ENCODE data around the gene EPB41L4B.
"Not testable (repeated sequence)": the region's sequence is repeated elsewhere in the genome, so short reads cannot be mapped to it uniquely, and the experiment has no call there.

EPB41L4B gene

GRCh38 chr9:109138421-109138820 lies 182.4 kb downstream of the EPB41L4B start:
- H3K4me1 Mint-ChIP-seq, result no peaks in the 10 kb centered on the region
- CTCF ChIA-PET, result no interaction called here
- no peak overlapping the region for H3K4me3 Mint-ChIP-seq

GRCh38 chr9:109134167-109134578 lies 186.7 kb downstream of the EPB41L4B start:
- Mint-ChIP-seq H3K36me3 (no peaks in the 10 kb centered on the region), H3K4me1 (peaks cover 11% of the 10 kb centered on the region), H3K27me3 (peaks cover 3% of the 10 kb centered on the region), H3K4me3 (no peak overlapping the region), H3K27ac (no peak overlapping the region), H3K9me3 (no peaks in the 10 kb centered on the region)
- no peak for DNase-seq
- CTCF ChIA-PET, result no interaction called here

More at GRCh38 chr9:109138421-109138820, 182.4 kb downstream of the EPB41L4B start:
- no peak overlapping the region for H3K27ac Mint-ChIP-seq
- H3K36me3 Mint-ChIP-seq, result no peaks in the 10 kb centered on the region
- H3K9me3 Mint-ChIP-seq, result no peaks in the 10 kb centered on the region
- peaks cover 3% of the 10 kb centered on the region for H3K27me3 Mint-ChIP-seq
- DNase-seq, result no peak

DNA sequence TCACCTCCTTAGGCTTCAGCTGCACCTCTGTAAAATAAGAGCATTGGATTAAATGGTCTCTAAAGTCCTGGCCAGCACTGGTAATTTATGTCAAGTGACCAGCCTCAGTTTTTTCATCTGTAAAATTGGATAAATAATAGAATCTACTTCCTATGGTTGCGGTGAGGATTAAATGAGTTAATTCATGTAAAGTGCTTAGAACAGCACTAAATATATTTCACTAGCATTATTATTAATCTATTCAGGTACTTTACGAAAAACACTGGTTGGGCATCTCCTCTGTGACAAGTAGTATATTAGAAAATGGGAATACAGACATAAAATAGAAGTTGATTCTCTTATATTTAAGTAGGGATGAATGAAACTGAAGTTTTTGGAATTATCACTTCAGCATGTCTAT lies 187.3 kb downstream of the EPB41L4B start:
- CTCF ChIA-PET, result interaction anchor here (0.6 kb wide), 1 partner anchor 14 kb away, joined by 3 read pairs; the partner anchor contains the start of gene TMEM245
- Mint-ChIP-seq H3K36me3 (no peaks in the 10 kb centered on the region), H3K9me3 (no peaks in the 10 kb centered on the region), H3K27me3 (peaks cover 8% of the 10 kb centered on the region), H3K27ac (no peak overlapping the region), H3K4me3 (no peak overlapping the region), H3K4me1 (peaks cover 11% of the 10 kb centered on the region)
- no peak for DNase-seq

GRCh38 chr9:109132567-109133021 lies 188.3 kb downstream of the EPB41L4B start:
- Mint-ChIP-seq H3K27ac (no peak overlapping the region), H3K4me3 (no peak overlapping the region), H3K9me3 (no peaks in the 10 kb centered on the region), H3K27me3 (peaks cover 8% of the 10 kb centered on the region), H3K4me1 (peaks cover 11% of the 10 kb centered on the region), H3K36me3 (no peaks in the 10 kb centered on the region)
- DNase-seq, result no peak
- CTCF ChIA-PET, result interaction anchor here (0.6 kb wide), 1 partner anchor 13 kb away, joined by 3 read pairs; the partner anchor contains the start of gene TMEM245

GRCh38 chr9:109129470-109130197 lies 191.2 kb downstream of the EPB41L4B start:
- CTCF ChIA-PET, result no interaction called here
- DNase-seq, result no peak
- no peak overlapping the region for H3K27ac Mint-ChIP-seq
- no peaks in the 10 kb centered on the region for H3K9me3 Mint-ChIP-seq
- H3K4me1 Mint-ChIP-seq, result peaks cover 11% of the 10 kb centered on the region
- no peak overlapping the region for H3K4me3 Mint-ChIP-seq
- H3K27me3 Mint-ChIP-seq, result peaks cover 8% of the 10 kb centered on the region
- no peaks in the 10 kb centered on the region for H3K36me3 Mint-ChIP-seq

DNA sequence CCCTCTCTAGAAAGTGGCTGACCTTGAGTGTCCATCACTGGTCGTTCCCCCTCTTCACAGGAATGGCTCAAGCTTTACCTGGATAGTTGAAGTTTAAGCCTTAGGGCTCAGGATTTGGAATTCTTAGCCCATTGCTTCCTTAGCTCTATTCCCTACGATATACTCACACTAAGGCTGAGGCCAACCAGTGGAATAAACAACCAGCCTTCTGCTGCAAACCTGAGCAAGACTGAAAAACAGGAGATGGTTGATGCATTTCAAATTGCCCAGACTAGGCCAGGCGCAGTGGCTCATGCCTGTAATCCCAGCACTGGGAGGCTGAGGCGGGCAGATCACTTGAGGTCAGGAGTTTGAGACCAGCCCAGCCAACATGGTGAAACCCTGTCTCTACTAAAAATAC lies 194.2 kb downstream of the EPB41L4B start:
- H3K36me3 Mint-ChIP-seq, H3K27me3 Mint-ChIP-seq, H3K9me3 Mint-ChIP-seq, H3K4me3 Mint-ChIP-seq, H3K4me1 Mint-ChIP-seq, H3K27ac Mint-ChIP-seq, CTCF ChIA-PET, DNase-seq: not testable (repeated sequence)

- CTCF ChIA-PET, result interaction anchor here (1.8 kb wide), 1 partner anchor 74 kb away, joined by 5 read pairs; no protein-coding TSS in a partner anchor
- no peak for DNase-seq
- Mint-ChIP-seq H3K4me1 (peaks cover 18% of the 10 kb centered on the region), H3K4me3 (no peak overlapping the region), H3K27me3 (peaks cover 7% of the 10 kb centered on the region), H3K36me3 (no peaks in the 10 kb centered on the region), H3K9me3 (no peaks in the 10 kb centered on the region), H3K27ac (no peak overlapping the region)
These were observed 196.7 kb downstream of the EPB41L4B start for GRCh38 chr9:109124121-109124520.

DNA sequence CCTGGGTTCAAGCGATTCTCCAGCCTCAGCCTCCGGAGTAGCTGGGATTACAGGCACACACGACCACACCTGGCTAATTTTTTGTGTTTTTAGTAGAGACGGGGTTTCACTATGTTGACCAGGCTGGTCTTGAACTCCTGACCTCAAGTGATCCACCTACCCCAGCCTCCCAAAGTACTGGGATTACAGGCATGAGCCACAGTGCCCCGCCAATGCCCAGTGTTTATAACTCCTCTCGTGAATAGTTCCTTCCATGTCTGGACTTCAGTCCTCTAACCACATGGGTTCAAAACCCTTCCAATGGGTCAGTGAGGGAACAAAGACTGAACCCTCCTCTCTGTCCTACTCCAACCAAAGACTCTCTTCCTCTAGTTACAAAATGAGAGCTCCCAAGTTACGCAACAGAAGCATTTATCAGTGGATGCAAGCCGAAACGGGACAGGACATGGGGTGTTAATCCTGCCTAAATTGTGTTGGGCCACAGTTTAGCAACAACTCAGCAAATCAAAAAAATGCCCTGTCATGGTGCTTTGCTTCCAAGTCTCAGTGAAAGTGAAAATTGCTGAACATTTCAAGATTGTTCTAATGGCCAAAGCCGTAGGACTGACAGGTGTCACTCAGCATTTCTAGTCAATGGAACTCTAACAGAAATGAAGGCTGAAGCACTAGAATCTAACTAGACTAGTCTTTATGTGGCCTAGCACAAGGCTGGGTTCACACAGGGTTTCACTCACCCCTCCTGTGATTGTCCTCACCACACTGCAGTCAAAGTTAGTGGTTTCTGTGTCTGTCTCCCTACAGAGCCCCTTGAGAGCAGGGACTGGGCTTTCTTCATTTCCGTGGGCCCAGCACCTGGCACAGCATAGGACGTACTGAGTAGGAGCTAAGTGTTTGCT lies 197.9 kb downstream of the EPB41L4B start:
- Mint-ChIP-seq H3K36me3 (peaks cover 6% of the 10 kb centered on the region), H3K27me3 (no peaks in the 10 kb centered on the region), H3K27ac (no peak overlapping the region), H3K4me3 (no peak overlapping the region), H3K9me3 (no peaks in the 10 kb centered on the region), H3K4me1 (peaks cover 23% of the 10 kb centered on the region)
- CTCF ChIA-PET, result no interaction called here
- DNase-seq, result no peak
